LNCaP clone FGC (cell line): Measurements from ENCODE around the gene TRIM69.
A peak's percentile ranks its signal among the peaks of the same experiment; 100 is the strongest.
"Not testable (repeated sequence)": the region's sequence is repeated elsewhere in the genome, so short reads cannot be mapped to it uniquely, and the experiment has no call there.

ENCODE experiments used
- DNase-seq: peaks from one replicate; pipeline ENCODE4 v3.0.0-alpha.2; 2011; ENCODE audit warnings: low read depth
- H3K4me3 ChIP-seq: 2 replicates; pipeline ENCODE4 v1.5.1; 2011; ENCODE audit warnings: mild to moderate bottlenecking, low read depth, low read length, control low read depth
- TF ChIP-seq, protein P1 (sequence below): IDR thresholded peaks from 2 replicates; pipeline ENCODE4 v1.5.1; 2012; ENCODE audit warnings: mild to moderate bottlenecking; ENCODE audit not compliant: control insufficient read depth, insufficient read depth; ENCODE audit errors: extremely low read depth

The TRIM69 gene

GRCh38 chr15:44726568-44727484 is 9.5 kb upstream of the TRIM69 start:
- TF ChIP-seq, protein P1, sequence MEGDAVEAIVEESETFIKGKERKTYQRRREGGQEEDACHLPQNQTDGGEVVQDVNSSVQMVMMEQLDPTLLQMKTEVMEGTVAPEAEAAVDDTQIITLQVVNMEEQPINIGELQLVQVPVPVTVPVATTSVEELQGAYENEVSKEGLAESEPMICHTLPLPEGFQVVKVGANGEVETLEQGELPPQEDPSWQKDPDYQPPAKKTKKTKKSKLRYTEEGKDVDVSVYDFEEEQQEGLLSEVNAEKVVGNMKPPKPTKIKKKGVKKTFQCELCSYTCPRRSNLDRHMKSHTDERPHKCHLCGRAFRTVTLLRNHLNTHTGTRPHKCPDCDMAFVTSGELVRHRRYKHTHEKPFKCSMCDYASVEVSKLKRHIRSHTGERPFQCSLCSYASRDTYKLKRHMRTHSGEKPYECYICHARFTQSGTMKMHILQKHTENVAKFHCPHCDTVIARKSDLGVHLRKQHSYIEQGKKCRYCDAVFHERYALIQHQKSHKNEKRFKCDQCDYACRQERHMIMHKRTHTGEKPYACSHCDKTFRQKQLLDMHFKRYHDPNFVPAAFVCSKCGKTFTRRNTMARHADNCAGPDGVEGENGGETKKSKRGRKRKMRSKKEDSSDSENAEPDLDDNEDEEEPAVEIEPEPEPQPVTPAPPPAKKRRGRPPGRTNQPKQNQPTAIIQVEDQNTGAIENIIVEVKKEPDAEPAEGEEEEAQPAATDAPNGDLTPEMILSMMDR = no peak
- H3K4me3 ChIP-seq = no peak overlapping the region

DNA sequence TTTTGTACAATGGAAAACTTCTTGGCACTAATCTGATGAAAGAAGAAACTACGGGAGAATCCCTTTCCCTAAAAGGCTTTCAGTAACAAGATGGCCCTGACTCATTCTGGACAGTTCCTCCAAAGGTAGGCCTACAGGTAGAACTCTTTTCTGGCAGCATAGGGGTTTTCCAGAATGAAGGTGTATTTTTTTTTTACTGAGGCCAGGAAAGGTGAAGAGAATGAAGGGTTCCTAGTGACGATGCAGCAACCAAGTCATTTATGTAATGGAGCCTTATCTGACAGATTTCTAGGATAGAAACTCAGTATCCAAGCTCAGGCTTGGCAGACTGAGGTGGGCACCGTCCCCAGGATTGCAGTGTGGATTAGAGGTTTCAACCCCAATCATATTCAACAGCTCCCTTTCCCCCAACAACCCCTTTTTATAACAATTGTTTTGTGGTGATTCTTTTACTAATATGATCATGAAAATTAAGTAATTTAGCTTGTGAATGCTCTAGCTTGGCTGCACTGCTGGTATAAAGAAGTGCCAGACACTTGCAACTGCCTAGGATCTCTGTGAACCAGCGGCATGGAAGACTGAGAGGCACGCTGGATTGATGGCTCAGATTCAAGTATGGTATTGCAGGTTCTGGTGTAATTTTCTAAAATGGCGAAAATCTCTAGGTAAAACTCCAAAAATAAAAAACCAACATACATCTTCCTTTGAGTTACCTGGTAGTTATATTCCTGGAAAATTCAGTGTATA is 8.7 kb upstream of the TRIM69 start:
- H3K4me3 ChIP-seq = peak overlapping the region; percentile 86; the same call in 1 of the 2 replicates
- TF ChIP-seq, protein P1 = no peak
- DNase-seq = no peak

More at GRCh38 chr15:44726568-44727484, 9.5 kb upstream of the TRIM69 start:
- no peak for DNase-seq

DNA sequence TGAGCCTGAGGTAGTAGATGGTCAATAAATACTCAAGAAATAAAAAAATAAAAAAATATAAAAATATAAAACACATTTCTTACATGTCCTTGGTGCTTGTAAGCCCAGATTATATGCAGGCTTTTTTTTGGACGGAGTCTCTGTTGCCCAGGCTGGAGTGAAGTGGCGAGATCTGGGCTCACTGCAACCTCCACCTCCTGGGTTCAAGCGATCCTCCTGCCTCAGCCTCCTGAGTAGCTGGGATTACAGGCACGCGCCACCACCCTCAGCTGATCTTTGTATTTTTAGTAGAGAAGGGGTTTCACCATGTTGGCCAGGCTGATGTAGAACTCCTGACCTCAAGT is 8.1 kb upstream of the TRIM69 start:
- H3K4me3 ChIP-seq = peak overlapping the region; percentile 86
- DNase-seq = not testable (repeated sequence)

- peak; percentile 97 for DNase-seq
- H3K4me3 ChIP-seq = peak overlapping the region; percentile 86
- TF ChIP-seq, protein P1 = no peak
Observed at GRCh38 chr15:44728576-44729407, 7.5 kb upstream of the TRIM69 start.

DNA sequence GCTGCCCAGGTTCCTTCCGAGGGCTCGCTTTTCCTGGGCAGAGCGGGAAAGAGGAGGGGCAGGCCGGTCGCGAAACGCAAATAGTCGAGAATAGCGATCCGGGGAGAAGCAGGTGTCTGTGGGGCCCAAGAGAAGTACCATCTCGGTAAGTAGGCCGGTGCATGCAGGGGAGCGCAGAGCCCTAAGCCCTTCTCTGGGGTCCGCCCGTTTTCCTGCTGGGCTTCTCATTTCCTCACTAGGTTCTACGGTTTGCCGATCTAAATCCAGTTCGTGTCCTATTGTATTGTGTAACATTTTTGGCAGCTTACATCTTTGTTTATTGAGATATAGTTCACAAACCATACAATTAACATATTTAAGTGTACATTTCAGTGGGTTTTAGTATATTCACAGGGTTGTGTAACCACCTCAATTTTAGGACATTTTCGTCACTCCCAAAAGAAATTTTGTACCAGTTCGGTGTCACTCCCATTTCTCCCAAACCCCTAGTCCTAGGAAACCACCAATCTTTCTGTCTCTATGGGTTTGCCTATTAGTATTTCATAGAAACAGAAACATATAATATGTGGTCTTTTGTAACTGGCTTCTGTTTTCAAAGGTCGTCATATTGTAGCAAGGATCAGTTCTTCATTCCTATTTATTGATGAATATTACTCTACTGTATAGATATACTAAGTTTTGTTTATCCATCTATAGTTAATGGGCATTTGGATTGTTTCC is 6.8 kb upstream of the TRIM69 start:
- DNase-seq = no peak
- H3K4me3 ChIP-seq = peak overlapping the region; percentile 86
- TF ChIP-seq, protein P1 = no peak

DNA sequence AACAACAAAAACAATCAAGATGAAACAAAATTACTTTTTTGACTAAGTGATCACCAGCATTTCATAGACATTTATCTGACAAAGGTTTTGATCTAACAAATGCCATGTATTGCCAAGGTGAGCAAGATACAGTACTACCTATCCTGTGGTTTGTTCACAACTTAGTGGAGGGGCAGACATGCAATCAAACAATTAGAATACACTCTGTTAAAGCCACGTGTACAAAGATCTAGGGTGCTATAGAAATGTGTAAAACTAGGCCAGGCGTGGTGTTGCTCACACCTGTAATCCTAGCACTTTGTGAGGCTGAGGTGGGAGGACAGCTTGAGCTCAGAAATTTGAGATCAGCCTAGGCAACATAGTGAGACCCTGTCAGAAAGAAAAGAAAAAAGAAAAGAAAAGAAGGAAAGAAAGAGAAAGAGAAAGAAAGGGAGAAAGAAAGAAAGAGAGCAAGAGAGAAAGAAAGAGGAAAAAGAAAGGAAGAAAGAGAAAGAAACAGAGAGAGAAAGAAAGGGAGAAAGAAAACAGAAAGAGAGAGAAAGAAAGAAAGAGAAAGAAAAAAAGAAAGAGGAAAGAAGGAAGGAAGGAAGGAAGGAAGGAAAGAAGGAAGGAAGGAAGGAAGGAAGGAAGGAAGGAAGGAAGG is 1.4 kb upstream of the TRIM69 start:
- TF ChIP-seq, protein P1 = no peak
- H3K4me3 ChIP-seq = no peak overlapping the region
- no peak for DNase-seq
